Stomach (tissue), 9 donors: Measurements from ENCODE around the gene MAB21L2. TPM values are rescaled to one million over a fixed set of nuclear protein-coding genes. Genes with fewer than 3 reads are reported as not detected.

Experiments used
- DNase-seq, 2 donors: peaks; one replicate each; pipeline versions ENCODE4 v3.0.0 to v3.0.0-alpha.2; 2013 to 2019
- H3K27ac ChIP-seq, 5 donors: fragments of 200-600 bp in 4 of 5; sonication (generic) in 4 of 5; one replicate each; pipeline ENCODE4 v1.5.1; 2013 to 2019; ENCODE audit warnings: mild to moderate bottlenecking in 1 of 5, moderate library complexity in 1 of 5
- H3K27me3 ChIP-seq, 3 donors: fragments of 200-600 bp; sonication (generic); one replicate each; pipeline ENCODE4 v1.5.1; 2017 to 2019; ENCODE audit warnings: mixed run types in 1 of 3
- H3K36me3 ChIP-seq, 4 donors: fragments of 200-600 bp; sonication (generic); 1 replicate in 3 of 4; 2 replicates in 1 of 4; pipeline ENCODE4 v1.5.1; 2016 to 2019
- H3K4me1 ChIP-seq, 4 donors: fragments of 200-600 bp; sonication (generic); one replicate each; pipeline ENCODE4 v1.5.1; 2016 to 2019
- H3K4me3 ChIP-seq, 4 donors: fragments of 200-600 bp; sonication (generic) in 3 of 4; one replicate each; pipeline ENCODE4 v1.5.1; 2016 to 2019; ENCODE audit warnings: mild to moderate bottlenecking in 1 of 4
- H3K9me3 ChIP-seq, 4 donors: fragments of 200-600 bp; sonication (generic); one replicate each; pipeline ENCODE4 v1.5.1; 2016 to 2019
- CTCF ChIP-seq, 7 experiments: fragments of 450-650 bp in 4 of 7; fragments of 200-600 bp in 3 of 7; sonication (generic) in 3 of 7; IDR thresholded peaks; one replicate each; pipeline ENCODE4 v1.5.1; 2016 to 2019; ENCODE audit warnings: antibody characterized with exemption in 7 of 7, control low read depth in 2 of 7, mild to moderate bottlenecking in 1 of 7
- EP300 ChIP-seq: sonication (generic); formaldehyde crosslinking; IDR thresholded peaks from one replicate; pipeline ENCODE4 v1.6.1; 2017; ENCODE audit warnings: antibody characterized with exemption
- POLR2A ChIP-seq, 4 donors: fragments of 450-650 bp; IDR thresholded peaks; one replicate each; pipeline ENCODE4 v1.6.1; 2016; ENCODE audit warnings: antibody characterized with exemption in 4 of 4, control low read depth in 2 of 4, mild to moderate bottlenecking in 1 of 4, moderate library complexity in 1 of 4
- POLR2AphosphoS5 ChIP-seq, 3 donors: sonication (generic); formaldehyde crosslinking; IDR thresholded peaks; one replicate each; pipeline ENCODE4 v1.6.1; 2016; ENCODE audit warnings: antibody characterized with exemption in 3 of 3
- WGBS, 5 donors: extraction: QIAGEN DNeasy Blood & Tissue Kit in 3 of 5; methylation state at CpG; one replicate each; pipeline versions ENCODE4 v1.1.5 to v1.1.7; 2013 to 2018; 5-methylcytosine and 5-hydroxymethylcytosine counted together
- intact Hi-C: fragments of 100-400 bp; cut with DNase I; formaldehyde crosslinking; loops from one replicate; pipeline ENCODE4 v1.15.1; 2023; ENCODE audit warnings: low total_unique reads
- polyA plus RNA-seq, 3 donors: library from polyadenylated mRNA; stranded (reverse); fragments of 200-250 nt; gene quantifications; one replicate each; pipeline ENCODE4 v1.2.3, GENCODE V29; 2013
- total RNA-seq, 5 donors: library from RNA; depleted of rRNA; stranded (reverse); fragments of >200 nt; gene quantifications; one replicate each; pipeline versions ENCODE4 v1.1.0 to v1.2.3, GENCODE V29; 2014 to 2016
- donor health status: healthy with polysubstance abuse.
- donor health status: Bipolar disorder and iron deficiency.
- donor health status: healthy.

The MAB21L2 gene
- total and polyA plus RNA-seq, 8 donors: 0.08 to 95.9 (median 1.1) TPM; not detected in 4

- DNase-seq: no peak
- no peaks in the 10 kb centered on the region for H3K9me3 ChIP-seq
- 89 to 100% (median 96%) methylated on average over 1 of the region's 1 CpG for WGBS, 5 donors
- no peak for TF ChIP-seq EP300
- no peak for TF ChIP-seq POLR2AphosphoS5 (IDR thresholded peaks at IDR 0.05)
- no peak for TF ChIP-seq CTCF (IDR thresholded peaks at IDR 0.05)
- no peak for TF ChIP-seq POLR2A (IDR thresholded peaks at IDR 0.05)
- H3K27me3 ChIP-seq: no peaks in the 10 kb centered on the region
- H3K4me3 ChIP-seq: no peak overlapping the region
- intact Hi-C loops: no loop called here
- H3K4me1 ChIP-seq: no peaks in the 10 kb centered on the region
- H3K36me3 ChIP-seq: peaks cover 0 to 14% (median 9%) of the 10 kb centered on the region in 4 donors
- H3K27ac ChIP-seq: no peak overlapping the region
Observed at GRCh38 chr4:150599547-150599946, 17.6 kb downstream of the MAB21L2 start.

GRCh38 chr4:150600812-150601445 is 19.0 kb downstream of the MAB21L2 start:
- H3K4me1 ChIP-seq: no peaks in the 10 kb centered on the region
- no peaks in the 10 kb centered on the region for H3K27me3 ChIP-seq
- H3K36me3 ChIP-seq: peaks cover 0 to 14% (median 9%) of the 10 kb centered on the region in 4 donors
- no peak overlapping the region for H3K4me3 ChIP-seq
- no peak for DNase-seq
- no peaks in the 10 kb centered on the region for H3K9me3 ChIP-seq
- H3K27ac ChIP-seq: no peak overlapping the region
- 86 to 92% (median 88%) methylated on average over 5 of the region's 5 CpGs for WGBS, 5 donors
- TF ChIP-seq EP300 (no peak), CTCF (IDR thresholded peaks at IDR 0.05) (no peak), POLR2A (IDR thresholded peaks at IDR 0.05) (no peak), POLR2AphosphoS5 (IDR thresholded peaks at IDR 0.05) (no peak)
- intact Hi-C loops: no loop called here

- Histone ChIP-seq H3K4me3 (no peak overlapping the region), H3K9me3 (no peaks in the 10 kb centered on the region), H3K4me1 (no peaks in the 10 kb centered on the region), H3K27me3 (no peaks in the 10 kb centered on the region), H3K27ac (no peak overlapping the region), H3K36me3 (no peaks in the 10 kb centered on the region)
- no peak for DNase-seq
- WGBS, 5 donors: 91 to 97% (median 96%) methylated on average over 3 of the region's 3 CpGs
- intact Hi-C loops: no loop called here
- TF ChIP-seq POLR2A (IDR thresholded peaks at IDR 0.05) (no peak), CTCF (IDR thresholded peaks at IDR 0.05) (no peak), EP300 (no peak), POLR2AphosphoS5 (IDR thresholded peaks at IDR 0.05) (no peak)
Observed at GRCh38 chr4:150609131-150609530, 27.2 kb downstream of the MAB21L2 start.

GRCh38 chr4:150619042-150619441 is 37.1 kb downstream of the MAB21L2 start:
- no peak overlapping the region for H3K4me3 ChIP-seq
- peaks cover 0 to 9% (median 0%) of the 10 kb centered on the region in 4 donors for H3K4me1 ChIP-seq
- WGBS, 5 donors: 15 to 26% (median 21%) methylated on average over 1 of the region's 1 CpG
- no peaks in the 10 kb centered on the region for H3K27me3 ChIP-seq
- no peak overlapping the region for H3K27ac ChIP-seq
- intact Hi-C loops: no loop called here
- H3K9me3 ChIP-seq: no peaks in the 10 kb centered on the region
- peak in 1 of 2 donors; percentile 5 for DNase-seq
- no peak for TF ChIP-seq POLR2AphosphoS5 (IDR thresholded peaks at IDR 0.05)
- H3K36me3 ChIP-seq: peaks cover 0 to 7% (median 0%) of the 10 kb centered on the region in 4 donors

- TF ChIP-seq POLR2A (IDR thresholded peaks at IDR 0.05) (no peak), CTCF (IDR thresholded peaks at IDR 0.05) (no peak), POLR2AphosphoS5 (IDR thresholded peaks at IDR 0.05) (no peak), EP300 (no peak)
- peaks cover 0 to 6% (median 0%) of the 10 kb centered on the region in 4 donors for H3K4me1 ChIP-seq
- no peak for DNase-seq
- H3K27me3 ChIP-seq: no peaks in the 10 kb centered on the region
- no peaks in the 10 kb centered on the region for H3K9me3 ChIP-seq
- no peak overlapping the region for H3K4me3 ChIP-seq
- H3K27ac ChIP-seq: no peak overlapping the region
- H3K36me3 ChIP-seq: no peaks in the 10 kb centered on the region
- intact Hi-C loops: no loop called here
- 92 to 98% (median 97%) methylated on average over 1 of the region's 1 CpG for WGBS, 5 donors
Observed at GRCh38 chr4:150624055-150624454, 42.1 kb downstream of the MAB21L2 start.
